Transverse colon (tissue), 4 donors: ENCODE results near the gene METTL13.

Experiments
- CTCF ChIP-seq, 5 experiments: fragments of 200-600 bp in 3 of 5; fragments of 450-650 bp in 2 of 5; sonication (generic) in 3 of 5; IDR thresholded peaks; 1 replicate in 2 of 5; 2 replicates in 3 of 5; pipeline ENCODE4 v1.5.1; 2016 to 2017; ENCODE audit warnings: antibody characterized with exemption in 5 of 5, inconsistent platforms in 3 of 5, mild to moderate bottlenecking in 2 of 5, moderate library complexity in 1 of 5
- POLR2A ChIP-seq: fragments of 450-650 bp; IDR thresholded peaks from one replicate; pipeline ENCODE4 v1.6.1; 2016; ENCODE audit warnings: antibody characterized with exemption, mild to moderate bottlenecking, moderate library complexity
- POLR2AphosphoS5 ChIP-seq, 3 donors: sonication (generic); formaldehyde crosslinking; IDR thresholded peaks; one replicate each; pipeline ENCODE4 v1.6.1; 2016; ENCODE audit warnings: antibody characterized with exemption in 3 of 3

GRCh38 chr1:171751221-171751620 is 30.2 kb upstream of the METTL13 start:
- TF ChIP-seq CTCF (IDR thresholded peaks at IDR 0.05), result no peak
- no peak for TF ChIP-seq POLR2A
- no peak for TF ChIP-seq POLR2AphosphoS5 (IDR thresholded peaks at IDR 0.05)
